ENCODE measurements around the gene ADCY4.

- TF ChIP-seq SMARCC2 (IDR thresholded peaks at IDR 0.05) (no peak), SP5 (CRISPR knock-in tag; IDR thresholded peaks at IDR 0.05; ENCODE audit: borderline replicate concordance, low read depth) (no peak), EP300 (IDR thresholded peaks at IDR 0.05; ENCODE audit: low read depth in 2 of 2, low read length in 2 of 2) (no peak), EP300 (CRISPR knock-in tag; IDR thresholded peaks at IDR 0.05; ENCODE audit: borderline replicate concordance) (no peak), ATRX (CRISPR knock-in tag; IDR thresholded peaks at IDR 0.05; ENCODE audit: borderline replicate concordance) (no peak), SALL2 (CRISPR knock-in tag; IDR thresholded peaks at IDR 0.05) (no peak), ELF4 (CRISPR knock-in tag; IDR thresholded peaks at IDR 0.05; ENCODE audit: borderline replicate concordance) (no peak), KLF6 (CRISPR knock-in tag; IDR thresholded peaks at IDR 0.05) (no peak), HDAC1 (CRISPR knock-in tag; IDR thresholded peaks at IDR 0.05) (no peak), MYNN (CRISPR knock-in tag; IDR thresholded peaks at IDR 0.05; ENCODE audit: low read depth) (no peak)
These were observed 53.9 kb downstream of the ADCY4 start for GRCh38 chr14:24280797-24281460.

All from HepG2 (cell line).